HG02571 (cell line): Measurements from ENCODE around the gene GSTO2.

Experiments
- ATAC-seq: cut with Tn5 transposase; IDR thresholded peaks from one replicate; pipeline ENCODE4 v1.9.1; 2021; ENCODE audit warnings: mild to moderate bottlenecking, moderate library complexity; ENCODE audit not compliant: unreplicated experiment

Gene GSTO2

DNA sequence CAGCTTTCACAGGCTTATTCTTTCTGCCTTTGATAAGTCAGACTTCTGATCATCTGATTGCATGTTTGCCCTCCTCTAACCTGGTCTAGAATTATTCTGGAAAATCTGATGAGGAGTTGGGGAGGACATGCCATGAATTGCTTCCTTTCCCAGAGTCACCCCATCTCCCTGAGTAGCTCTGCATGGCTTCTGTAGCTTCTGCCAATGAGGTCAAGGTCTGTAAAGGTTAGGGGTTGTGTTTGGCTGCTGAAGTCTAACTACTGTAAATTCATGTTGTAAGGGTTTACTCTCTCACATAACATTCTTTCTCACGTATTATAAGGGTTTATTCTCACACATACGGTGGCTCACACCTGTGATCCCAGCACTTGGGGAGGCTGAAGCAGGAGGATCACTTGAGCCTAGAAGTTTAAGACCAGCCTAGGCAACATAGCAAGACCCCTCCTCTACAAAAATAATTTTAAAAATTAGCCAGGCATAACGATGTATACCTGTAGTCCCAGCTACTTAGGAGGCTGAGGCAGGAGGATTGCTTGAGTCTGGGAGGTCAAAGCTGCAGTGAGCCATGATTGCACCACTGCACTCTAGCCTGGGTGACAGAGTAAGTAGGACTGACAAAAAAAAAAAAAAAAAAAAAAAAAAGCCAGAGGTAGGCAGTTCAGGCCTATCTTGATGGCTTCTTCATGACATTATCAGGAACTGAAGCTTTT lies 10.7 kb downstream of the GSTO2 start:
- no peak for ATAC-seq

DNA sequence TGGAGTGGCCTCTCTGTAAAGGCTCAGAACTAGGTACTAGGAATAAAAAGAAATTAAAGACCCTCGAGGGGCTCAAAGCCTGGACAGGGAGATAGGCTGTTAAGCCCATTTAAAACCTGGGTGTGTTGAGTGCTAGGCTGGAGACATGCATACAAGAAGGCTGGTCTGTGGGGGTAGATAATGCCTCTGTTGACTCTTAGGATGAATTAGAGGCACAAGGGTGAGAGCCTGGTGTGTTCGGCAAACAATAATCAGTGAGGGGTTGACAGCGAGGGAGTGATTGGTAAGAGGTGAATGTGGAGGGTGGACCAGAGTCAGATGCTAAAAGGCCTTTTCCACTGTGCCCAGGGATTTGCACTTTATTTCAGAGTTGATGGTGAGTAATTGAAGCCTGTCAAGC lies 12.7 kb downstream of the GSTO2 start:
- ATAC-seq: no peak

DNA sequence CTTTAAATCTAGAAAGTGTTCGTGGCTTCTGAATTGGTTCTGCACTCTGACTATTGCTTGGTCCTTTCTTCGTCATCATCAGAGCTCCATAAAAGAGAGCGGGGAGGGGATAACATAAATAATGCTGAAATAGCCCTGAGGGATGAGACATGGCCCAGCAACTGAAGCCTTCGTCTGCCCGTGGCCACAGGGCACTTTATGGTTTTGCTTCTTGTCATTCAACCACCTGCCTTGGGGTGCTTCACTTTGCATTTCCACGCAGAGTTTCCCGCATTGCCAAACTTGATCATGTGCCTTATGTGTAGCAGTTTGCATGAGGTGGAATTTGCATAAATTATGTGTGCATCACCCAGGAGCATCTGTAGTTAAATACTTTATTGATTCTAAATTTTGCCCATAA lies 15.9 kb downstream of the GSTO2 start:
- ATAC-seq: no peak

DNA sequence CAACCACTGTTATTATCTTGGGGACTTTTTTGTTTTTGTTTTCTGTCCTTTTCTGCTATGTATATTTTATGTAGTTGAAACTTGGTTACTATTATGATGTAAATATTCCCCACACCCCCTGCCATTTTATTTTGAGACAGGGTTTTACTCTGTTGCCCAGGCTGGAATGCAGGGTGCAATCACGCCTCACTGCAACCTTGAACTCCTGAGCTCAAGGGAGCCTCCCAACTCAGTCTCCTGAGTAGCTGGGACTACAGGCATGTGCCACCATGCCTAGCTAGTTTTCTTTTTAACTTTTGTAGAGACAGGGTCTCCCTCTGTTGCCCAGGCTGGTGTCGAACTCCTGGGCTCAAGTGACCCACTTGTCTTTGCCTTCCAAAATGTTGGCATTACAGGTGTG lies 18.0 kb downstream of the GSTO2 start:
- ATAC-seq: no peak

DNA sequence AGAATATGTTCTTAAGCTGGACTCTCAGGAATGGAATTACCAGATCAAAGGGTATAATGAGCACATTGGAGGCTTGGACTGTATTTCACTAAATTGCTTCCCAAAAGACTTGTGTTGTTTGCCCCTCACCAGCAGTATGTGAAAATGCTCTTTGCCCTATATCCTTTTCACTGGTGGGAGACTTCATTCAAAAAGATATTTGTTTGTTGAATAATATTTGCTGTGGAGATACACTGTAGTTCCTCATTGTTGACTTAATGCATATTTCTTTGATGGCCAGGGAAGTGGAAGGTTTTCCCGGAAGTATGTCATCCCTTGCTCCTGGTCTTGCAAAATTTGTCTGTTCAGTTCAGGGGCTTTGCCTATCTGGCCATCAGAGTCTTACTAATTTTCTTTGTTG lies 19.4 kb downstream of the GSTO2 start:
- no peak for ATAC-seq

DNA sequence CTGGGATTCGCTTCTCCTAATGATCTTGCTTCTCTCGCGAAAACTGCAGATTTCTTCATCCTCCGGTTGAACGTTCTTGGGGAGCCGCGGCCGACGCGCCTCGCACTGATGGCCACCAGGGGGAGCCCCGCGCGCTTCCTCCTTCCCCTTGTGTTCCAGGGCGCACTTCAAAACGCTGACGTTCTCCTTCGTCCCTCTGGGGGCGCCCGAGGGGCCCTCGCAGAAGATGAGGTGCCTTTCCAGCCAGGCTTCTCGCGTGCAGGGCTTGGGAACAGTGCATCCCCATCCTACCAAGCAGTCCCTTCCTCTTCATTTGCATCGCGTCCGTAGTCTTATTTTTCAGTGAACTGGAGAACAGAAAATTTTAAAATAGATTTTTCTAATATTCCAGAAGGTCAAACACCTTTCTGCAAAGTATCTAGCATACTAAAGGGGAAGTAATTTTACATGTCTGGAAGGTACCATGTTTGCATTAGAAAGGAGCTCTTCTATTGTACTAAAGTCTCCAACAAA lies 22.5 kb downstream of the GSTO2 start:
- ATAC-seq: peak; percentile 98

DNA sequence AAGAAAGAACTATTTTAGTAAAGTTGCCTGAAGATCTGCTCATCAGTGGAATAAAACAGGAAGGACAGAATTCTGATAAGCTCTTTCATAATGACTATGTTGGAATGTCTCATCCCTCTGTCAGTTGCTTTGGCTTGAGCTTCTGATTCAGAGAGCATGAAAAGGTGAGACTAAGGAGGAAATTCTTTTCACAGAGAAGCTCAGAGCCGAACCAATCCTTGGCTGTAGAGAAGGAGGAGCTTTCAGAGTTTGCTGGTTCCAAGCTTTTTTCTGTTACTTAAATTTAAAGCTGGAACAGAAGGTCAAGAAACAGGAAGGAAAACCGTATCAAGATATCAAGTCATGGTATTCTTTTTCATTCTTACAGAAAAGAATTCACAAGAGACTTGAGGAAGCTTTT lies 24.0 kb downstream of the GSTO2 start:
- ATAC-seq: no peak

DNA sequence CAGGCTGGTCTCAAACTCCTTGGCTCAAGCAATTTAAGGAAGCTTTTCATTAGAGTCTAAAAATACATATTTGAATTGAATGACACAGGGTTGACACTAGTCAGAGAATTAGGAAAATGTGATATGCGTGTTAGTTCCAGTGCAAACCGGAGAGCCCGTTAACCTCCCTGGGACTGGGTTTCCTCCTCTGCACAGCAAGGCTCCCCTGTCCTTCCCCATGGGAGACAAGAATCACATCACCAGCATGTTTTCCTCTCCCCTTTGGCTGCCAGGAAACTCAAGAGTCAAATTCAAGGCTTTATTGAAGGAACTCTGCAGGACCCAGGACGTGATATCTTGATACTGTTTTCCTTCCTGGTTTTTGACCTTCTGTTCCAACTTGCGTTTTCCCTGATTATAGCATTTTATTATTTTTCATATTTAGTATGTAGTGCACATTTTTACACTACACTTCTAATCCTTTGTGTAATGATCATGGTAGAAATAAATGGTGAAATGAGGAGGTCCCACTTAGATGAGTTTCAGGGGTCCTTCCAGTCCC lies 24.9 kb downstream of the GSTO2 start:
- ATAC-seq: no peak

DNA sequence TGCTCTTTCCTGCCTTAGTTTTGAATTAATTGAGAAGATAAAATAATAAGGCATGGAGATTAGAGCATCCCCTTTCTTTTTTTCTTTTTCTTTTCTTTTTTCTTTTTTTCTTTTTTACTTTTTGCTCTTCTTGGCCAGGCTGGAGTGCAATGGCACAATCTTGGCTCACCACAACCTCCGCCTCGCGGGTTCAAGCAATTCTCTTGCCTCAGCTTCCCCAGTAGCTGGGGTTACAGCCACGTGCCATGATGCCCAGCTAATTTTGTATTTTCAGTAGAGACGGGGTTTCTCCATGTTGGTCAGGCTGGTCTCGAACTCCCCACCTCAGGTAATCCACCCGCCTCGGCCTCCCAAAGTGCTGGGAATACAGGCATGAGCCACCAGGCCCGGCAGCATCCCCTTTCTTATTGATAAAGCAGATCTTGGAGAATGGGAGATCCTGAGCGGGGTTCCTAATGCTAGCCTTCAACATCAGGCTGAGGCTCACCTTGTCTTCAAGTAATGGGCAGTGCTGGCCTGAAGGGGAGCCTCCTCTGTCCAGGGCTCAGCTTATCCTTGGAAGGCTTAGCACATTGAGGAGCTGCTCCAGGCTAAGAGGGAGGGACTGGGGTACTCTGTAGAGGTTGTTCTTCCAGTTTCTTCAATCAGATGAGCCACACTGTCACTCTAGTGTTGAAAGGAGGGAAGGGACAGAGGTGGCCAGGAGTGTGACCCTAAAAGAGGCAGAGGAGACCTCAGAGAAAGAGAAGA lies 27.9 kb downstream of the GSTO2 start:
- ATAC-seq: no peak

DNA sequence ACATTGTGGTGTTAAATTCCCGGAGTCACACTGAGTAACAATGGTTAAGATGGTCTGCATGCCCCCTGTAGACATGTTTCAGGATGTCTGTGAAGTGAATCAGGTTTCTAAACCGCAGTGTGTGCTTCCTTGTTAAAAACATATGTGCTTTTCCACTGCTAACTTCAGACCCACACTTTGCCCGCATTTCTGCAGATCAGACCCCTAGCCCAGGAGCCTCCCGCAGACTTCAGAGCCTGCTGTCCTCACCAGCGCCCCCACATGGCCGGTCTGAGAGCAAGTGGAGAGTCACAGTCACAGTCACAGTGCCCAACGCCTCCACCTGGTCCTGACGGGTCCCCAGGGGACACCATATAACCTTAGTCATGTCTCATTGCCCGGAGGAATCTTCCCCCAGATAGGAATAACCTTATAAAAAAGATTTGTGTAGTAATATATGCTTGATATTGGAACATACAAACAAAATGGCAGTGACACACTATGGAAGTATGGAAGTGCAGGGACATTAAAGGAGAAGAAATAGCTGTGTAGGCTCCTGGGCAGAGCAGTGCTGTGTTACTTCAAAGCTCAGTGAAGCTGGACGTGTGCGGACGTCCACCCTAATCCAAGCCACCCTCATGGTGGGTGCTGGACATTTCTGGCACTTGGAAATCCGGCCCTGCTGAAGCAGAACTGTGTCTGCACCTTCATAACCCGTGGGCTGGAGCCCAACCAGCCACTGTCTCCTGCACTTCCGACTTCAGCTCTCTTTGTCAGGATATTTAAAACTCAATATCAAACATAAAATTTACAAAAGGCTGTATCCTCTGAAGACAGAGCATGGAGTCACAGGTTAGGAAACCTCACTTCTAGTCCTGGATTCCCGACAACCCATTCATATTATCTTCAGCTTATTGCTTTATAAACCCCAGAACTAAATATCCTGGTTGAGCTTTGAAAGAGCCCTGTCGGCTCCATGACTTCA lies 29.0 kb downstream of the GSTO2 start:
- ATAC-seq: no peak

DNA sequence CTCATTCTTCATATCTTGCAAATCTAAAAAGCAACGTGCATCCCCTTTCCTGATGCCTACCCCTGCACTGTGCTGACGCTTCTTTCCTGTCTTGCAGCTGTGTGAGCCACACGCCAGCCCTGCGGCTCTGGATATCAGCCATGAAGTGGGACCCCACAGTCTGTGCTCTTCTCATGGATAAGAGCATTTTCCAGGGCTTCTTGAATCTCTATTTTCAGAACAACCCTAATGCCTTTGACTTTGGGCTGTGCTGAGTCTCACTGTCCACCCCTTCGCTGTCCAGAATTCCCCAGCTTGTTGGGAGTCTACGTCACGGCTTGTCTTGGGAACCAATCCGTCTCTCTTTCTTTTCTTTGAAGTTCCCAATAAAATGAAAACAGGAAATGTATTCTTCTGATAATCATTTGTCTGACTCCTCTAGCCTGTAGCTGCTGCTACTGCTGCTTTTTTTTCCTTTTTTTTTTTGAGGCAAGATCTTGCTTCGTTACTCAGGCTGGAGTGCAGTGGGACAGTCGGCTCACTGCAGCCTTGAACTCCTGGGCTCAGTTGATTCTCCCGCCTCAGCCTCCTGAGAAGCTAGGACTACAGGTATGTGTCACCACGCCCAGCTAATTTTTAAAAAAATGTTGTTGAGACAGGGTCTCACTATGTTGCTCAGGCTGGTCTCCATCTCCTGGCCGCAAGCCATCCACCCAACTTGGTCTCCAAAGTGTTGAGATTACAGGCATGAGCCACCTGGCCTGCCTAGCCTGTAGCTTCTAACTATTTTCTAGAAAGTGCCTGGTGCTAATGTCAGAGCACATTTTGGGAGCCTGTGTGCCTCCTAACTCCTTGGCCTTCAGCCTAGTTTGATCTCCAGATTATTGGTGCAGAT lies 30.3 kb downstream of the GSTO2 start:
- ATAC-seq: no peak

DNA sequence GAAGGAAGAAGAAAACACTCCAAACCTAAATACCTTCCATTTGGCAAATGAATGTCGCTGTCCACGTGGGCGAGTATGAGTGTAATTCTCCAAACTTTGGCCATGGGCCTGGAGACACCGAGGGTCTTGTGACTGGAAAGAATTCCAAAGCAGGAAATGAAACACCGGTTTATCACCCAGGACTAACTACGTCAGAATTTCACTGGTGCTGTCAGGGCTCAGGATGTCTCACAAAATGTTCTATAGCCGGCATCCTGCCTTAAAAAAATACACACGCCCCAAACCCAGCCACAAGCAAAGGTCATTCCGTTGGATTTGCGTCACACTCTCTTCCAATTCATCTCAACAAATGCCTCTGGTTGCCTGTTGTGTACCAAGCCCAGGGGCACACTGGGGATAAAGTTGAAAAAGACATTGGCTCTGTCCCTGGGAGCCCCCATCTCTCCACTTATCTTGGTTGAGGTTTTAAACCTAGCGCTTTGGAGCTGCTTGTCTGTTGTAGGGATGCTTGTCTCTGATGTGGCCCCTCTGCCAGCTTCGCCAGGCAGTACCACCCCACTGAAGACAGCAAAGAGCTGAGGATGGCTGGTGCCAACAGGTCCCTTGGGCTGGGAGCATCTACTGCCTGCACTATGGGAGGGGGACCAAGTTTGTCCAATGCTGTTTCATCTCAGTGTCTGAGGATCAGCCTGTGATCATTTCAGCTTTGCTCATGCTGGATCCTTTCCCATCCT lies 31.2 kb downstream of the GSTO2 start:
- ATAC-seq: no peak

DNA sequence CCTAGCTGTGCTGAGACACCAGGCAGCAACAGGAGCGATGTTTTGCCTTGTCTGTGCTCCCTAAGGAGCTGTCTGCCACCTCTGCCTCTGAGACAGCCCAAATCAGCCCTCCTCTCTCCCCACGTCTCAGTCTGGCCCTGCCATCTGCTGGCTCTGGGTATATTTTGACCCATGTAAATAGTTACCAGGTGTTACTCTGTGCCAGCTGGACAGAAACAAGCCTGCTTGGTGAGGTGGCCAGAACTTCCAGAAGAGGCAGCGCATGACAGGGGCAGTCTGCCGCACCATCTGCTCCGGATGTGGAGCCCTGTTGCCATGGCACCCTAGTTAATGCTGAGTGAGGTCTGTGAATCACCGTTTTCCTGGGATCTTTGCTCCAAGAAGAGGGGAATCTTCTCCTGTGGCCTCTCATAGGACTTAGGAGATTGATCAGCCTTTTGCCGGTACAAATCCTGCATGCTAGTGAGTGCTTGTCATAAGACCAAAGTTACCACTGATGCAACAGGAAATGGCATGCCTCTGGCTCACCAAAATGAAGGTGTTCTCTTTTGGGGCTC lies 31.8 kb downstream of the GSTO2 start:
- ATAC-seq: no peak

DNA sequence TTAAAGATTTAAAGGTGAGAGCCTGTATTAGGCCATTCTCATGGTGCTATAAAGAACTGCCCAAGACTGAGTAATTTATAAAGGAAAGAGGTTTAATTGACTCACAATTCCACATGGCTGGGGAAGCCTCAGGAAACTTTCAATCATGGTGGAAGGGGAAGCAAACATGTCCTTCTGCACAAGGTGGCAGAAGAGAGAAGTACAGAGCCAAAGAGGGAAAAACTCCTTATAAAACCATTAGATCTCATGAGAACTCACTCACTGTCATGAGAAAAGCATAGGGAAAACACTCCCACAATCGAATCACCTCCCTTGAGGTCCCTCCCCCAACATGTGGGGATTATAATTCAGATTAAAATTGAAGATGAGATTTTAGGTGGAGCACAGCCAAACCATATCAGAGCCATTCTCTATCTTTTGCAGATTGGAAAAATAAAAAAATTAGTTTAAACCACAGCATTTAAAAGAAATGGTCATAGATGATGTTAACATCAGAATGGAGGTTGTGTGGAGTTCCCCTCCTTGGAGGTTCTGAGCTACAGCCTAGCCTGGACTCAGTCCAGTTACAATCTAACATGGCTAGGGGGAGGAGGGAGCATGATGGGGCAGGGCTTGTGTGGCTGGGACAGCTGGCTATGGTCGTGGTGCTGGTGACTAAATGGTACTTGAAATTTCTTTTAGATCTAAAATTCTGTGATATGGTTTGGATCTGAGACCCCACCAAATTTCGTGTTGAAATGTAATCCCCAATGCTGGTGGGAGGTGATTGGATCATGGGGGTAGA lies 33.1 kb downstream of the GSTO2 start:
- no peak for ATAC-seq

DNA sequence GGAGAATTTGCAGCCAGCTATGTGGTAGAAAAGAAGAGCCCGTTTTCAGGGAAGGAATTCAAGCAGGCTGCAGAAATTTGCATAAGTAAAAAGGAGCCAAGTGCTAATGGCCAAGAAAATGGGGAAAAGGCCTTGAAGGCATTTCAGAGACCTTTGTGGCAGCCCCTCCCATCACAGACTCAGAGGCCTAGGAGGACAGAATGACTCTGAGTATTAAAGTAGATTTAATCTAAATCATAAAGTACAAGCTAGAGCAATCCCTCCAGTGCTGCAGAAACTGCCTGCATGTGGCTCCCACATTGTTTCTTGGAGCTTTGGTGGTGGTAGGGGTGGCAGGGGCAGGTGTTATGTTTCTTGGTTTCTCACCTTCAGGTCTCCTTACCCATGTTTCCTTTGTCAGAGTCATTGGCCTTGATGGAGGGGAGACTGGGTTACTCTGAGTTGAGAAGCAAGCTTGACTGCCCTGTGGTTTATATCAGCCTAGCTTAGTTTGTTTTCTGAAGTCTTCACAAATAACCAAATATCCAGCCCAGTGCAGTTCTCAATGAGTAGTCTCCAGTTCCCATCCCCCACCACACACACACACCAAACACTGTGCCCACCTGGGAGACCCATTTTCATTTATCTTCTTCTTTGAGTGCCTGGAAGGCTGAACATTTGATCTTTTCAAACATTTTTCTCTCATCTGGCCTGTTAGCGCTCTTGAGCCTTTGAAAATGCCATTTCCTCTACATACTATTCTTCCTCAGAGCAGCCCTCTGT lies 34.8 kb downstream of the GSTO2 start:
- no peak for ATAC-seq

DNA sequence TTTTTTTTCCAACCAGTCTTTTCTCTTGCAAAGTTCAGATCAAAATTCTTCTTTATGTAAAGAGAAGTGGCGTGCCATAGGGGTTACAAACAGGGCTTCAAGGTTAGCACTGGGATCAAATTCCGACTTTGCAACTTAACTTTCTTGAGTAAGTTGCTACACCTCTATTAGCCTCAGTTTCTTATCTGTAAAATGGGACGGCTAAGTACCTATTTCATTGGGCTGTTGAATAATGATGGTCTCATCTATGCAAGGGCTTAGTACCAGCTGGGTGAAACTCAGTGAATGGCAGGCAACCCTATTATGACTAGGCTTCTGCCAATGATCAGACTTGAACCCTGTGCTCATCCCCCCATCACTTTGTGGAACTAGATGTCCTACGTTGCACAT lies 35.4 kb downstream of the GSTO2 start:
- ATAC-seq: no peak

DNA sequence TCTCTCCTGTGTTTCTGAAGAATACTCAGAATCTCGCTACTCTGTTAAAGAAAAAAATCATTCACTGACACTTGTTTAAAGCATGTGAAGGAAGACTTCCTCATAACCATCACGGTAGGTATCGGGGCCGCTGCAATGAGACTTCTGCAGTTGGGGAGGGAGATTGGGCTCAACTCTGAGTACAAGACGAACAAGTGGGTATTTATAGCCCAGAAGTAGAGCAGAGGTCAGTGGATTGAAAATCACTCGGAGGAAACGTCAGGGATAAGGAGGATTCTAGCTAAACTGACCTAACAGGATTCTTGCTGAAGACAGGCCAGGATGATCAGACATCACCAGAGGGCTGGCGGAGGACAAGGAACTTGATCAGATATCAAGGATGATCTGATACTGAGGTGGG lies 35.9 kb downstream of the GSTO2 start:
- ATAC-seq: no peak

DNA sequence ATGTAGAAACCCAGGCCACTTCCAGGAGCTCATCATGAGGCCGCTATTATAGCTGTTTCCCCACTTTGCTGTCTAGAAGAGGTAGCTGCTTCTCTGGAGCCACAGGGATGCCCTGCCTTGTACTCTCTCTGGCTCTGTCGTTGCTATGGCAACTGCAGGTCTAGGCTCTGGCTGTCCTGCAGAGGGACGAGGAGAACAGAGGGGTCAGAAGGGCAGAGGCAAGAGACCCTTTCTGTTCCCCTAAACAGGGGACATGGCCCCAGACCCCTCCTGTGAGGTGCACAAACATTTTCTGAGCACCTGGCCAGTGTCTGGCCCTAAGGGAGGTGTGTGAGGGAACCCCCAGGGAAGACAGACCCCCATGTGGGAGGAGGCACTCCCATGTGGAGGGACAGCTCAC lies 37.9 kb downstream of the GSTO2 start:
- no peak for ATAC-seq
